Measurements from ENCODE around the gene METRNL. TPM values are rescaled to one million over a fixed set of nuclear protein-coding genes. Genes with fewer than 3 reads are reported as not detected.

Gene METRNL
- total RNA-seq, 4 donors from 2014 or later: 25.0 to 44.4 (median 35.8) TPM

- Histone ChIP-seq H3K9me3 (no peaks in the 10 kb centered on the region), H3K27me3 (no peaks in the 10 kb centered on the region), H3K27ac (no peak overlapping the region), H3K4me1 (no peaks in the 10 kb centered on the region), H3K4me3 (no peak overlapping the region), H3K36me3 (no peaks in the 10 kb centered on the region)
- TF ChIP-seq, protein P1, sequence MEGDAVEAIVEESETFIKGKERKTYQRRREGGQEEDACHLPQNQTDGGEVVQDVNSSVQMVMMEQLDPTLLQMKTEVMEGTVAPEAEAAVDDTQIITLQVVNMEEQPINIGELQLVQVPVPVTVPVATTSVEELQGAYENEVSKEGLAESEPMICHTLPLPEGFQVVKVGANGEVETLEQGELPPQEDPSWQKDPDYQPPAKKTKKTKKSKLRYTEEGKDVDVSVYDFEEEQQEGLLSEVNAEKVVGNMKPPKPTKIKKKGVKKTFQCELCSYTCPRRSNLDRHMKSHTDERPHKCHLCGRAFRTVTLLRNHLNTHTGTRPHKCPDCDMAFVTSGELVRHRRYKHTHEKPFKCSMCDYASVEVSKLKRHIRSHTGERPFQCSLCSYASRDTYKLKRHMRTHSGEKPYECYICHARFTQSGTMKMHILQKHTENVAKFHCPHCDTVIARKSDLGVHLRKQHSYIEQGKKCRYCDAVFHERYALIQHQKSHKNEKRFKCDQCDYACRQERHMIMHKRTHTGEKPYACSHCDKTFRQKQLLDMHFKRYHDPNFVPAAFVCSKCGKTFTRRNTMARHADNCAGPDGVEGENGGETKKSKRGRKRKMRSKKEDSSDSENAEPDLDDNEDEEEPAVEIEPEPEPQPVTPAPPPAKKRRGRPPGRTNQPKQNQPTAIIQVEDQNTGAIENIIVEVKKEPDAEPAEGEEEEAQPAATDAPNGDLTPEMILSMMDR (IDR thresholded peaks at IDR 0.05): no peak
- no peak for TF ChIP-seq POLR2A (IDR thresholded peaks at IDR 0.05)
- intact Hi-C loops (cut with DNase I; ENCODE audit: low total_unique reads): no loop called here
- no peak for DNase-seq
These were observed 45.6 kb downstream of the METRNL start for GRCh38 chr17:83124871-83125514.

GRCh38 chr17:83125515-83126274, 46.3 kb downstream of the METRNL start:
- no peaks in the 10 kb centered on the region for H3K27me3 ChIP-seq
- no peaks in the 10 kb centered on the region for H3K4me1 ChIP-seq
- intact Hi-C loops (cut with DNase I; ENCODE audit: low total_unique reads): no loop called here
- H3K4me3 ChIP-seq: no peak overlapping the region
- DNase-seq: no peak
- no peaks in the 10 kb centered on the region for H3K36me3 ChIP-seq
- no peak for TF ChIP-seq POLR2A (IDR thresholded peaks at IDR 0.05)
- TF ChIP-seq, protein P1 (IDR thresholded peaks at IDR 0.05): no peak
- H3K9me3 ChIP-seq: no peaks in the 10 kb centered on the region
- H3K27ac ChIP-seq: no peak overlapping the region

DNA sequence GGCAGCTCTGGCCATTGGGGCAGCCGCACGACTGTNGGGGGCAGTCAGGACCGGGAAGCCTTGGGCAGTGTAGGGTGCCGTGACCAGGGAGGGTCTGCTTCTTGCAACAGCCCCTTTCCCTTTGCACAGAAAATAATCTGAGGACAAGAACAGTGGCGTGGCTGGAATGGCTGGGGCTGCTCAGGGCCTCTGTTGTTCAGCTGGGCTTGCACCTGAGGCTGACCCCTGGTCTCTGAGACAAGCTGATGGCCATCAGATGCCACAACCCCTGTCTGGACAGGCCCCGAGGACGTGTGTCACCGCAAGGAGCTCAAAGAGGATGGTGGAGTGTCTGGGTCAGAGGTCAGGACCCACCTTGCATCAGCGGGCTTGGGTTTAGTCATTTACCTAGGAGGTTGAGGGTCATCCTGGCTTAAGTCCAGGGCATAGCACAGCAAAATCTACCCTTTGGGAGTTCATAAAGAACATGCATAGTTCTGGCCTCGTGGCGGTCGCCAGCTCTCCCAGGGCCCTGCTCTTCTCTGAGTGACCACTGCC, 46.9 kb downstream of the METRNL start:
- DNase-seq: no peak
- Histone ChIP-seq H3K36me3 (no peaks in the 10 kb centered on the region), H3K9me3 (no peaks in the 10 kb centered on the region), H3K4me1 (no peaks in the 10 kb centered on the region), H3K27me3 (no peaks in the 10 kb centered on the region), H3K4me3 (no peak overlapping the region), H3K27ac (no peak overlapping the region)
- no peak for TF ChIP-seq POLR2A (IDR thresholded peaks at IDR 0.05)
- TF ChIP-seq, protein P1 (IDR thresholded peaks at IDR 0.05): no peak
- intact Hi-C loops (cut with DNase I; ENCODE audit: low total_unique reads): no loop called here

DNA sequence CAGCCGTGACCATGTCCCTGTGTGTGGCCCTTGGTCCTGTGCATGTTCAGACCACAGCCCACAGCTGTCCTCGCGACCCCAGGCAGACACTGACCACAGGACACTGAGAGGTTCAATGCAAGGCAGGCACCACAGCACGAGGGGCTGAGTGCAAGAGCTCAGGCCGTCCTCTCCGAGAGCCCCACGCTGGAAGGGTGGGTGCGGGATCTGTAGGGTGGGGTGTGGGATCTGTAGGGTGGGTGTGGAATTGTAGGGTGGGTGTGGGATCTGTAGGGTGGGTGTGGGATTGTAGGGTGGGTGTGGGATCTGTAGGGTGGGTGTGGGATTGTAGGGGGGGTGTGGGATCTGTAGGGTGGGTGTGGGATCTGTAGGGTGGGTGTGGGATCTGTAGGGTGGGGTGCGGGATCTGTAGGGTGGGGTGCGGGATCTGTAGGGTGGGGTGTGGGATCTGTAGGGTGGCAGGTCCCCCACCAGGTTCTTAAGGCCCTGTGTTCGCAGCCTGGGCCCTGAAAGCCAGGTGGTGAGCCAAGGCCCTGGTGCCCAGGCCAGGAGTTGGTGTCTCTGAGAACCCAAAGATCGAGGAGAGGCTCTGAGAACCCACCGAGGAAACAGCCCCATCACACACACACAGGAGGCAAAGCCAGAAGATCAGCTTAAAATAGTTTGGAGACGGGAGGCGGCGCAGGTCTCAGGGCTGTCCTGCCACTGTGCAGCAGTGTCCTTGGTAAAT, 48.2 kb downstream of the METRNL start:
- Histone ChIP-seq H3K36me3 (no peaks in the 10 kb centered on the region), H3K27me3 (no peaks in the 10 kb centered on the region), H3K9me3 (no peaks in the 10 kb centered on the region), H3K27ac (no peak overlapping the region), H3K4me1 (no peaks in the 10 kb centered on the region), H3K4me3 (no peak overlapping the region)
- no peak for TF ChIP-seq POLR2A (IDR thresholded peaks at IDR 0.05)
- TF ChIP-seq, protein P1 (IDR thresholded peaks at IDR 0.05): no peak
- intact Hi-C loops (cut with DNase I; ENCODE audit: low total_unique reads): no loop called here
- DNase-seq: no peak

All from uterus (tissue), 4 donors.